ENCODE data around the gene DTX3.
"Not testable (repeated sequence)": the region's sequence is repeated elsewhere in the genome, so short reads cannot be mapped to it uniquely, and the experiment has no call there.

Gene DTX3

DNA sequence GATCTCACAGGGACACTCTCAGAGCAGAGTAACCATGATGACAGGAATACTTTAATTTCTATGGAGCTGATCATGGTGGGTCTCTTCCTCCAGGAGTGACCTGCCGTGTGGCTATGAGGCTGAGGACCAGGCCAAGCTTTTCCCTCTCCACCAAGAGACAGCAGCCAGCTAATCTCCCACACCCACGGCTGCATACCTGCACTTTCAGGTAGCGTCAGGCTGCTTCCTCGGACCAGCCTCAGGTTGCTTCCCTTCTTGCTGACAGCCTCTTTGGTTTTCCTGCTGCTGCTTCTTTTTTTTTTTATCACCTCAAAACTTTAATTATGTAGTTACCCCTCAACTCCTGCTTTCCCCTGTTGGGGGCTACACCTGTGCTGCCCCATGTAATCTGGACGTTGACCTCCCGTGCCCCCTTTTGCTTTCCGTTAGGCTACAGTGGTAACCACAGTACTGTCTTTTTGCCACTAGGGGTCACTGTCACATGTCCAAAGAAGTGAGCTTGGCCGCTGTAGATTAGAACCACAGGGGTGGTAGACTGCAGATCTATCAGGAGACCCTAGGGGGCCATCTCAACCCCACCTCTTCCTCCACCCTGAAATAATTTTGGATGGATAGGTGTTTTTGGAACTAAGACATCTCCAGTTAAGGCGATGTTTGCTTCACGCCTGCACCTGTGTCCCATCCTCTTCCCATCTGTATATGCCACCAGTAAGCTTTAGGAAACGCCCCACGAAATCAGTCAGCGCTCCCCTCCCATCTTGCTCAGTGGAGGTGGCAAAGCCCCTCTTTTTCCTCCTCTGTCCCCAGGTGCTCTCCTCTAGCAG, 21.4 kb upstream of the DTX3 start:
- DNase-seq: no peak

DNA sequence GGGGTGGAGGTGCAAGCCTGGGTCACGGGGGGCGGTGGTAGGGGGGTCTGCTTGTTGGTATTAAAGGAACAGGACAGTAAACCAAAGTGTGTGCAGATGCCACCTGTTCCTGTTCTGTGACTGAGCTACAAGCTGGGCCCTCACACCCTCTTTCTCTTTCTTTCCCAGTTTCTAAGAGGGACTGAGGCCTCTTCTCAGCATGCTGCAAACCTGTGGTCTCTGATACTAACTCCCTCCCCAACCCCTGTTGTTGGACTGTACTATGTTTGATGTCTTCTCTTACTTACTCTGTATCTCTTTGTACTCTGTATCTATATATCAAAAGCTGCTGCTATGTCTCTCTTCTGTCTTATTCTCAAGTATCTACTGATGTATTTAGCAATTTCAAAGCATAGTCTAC, 20.6 kb upstream of the DTX3 start:
- DNase-seq: no peak

DNA sequence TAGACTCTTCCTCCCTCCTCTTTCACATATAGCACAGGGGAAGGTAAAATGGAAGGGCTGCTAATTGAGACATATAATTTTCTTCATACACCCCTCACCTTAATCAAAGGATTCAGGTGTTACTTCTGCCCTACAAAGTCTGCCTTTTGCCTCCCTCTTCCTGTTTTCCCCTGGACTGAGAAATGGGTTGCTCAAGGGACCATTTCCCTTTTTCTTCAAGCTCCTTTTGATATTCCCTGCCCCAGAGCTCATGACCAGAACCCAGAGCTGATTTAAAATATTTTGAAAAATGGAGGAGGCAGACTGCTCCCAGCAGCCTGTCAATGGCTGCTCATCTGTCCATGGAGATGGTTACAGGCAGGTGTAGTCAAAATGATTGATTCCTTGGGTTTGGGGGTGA, 19.9 kb upstream of the DTX3 start:
- DNase-seq: no peak

DNA sequence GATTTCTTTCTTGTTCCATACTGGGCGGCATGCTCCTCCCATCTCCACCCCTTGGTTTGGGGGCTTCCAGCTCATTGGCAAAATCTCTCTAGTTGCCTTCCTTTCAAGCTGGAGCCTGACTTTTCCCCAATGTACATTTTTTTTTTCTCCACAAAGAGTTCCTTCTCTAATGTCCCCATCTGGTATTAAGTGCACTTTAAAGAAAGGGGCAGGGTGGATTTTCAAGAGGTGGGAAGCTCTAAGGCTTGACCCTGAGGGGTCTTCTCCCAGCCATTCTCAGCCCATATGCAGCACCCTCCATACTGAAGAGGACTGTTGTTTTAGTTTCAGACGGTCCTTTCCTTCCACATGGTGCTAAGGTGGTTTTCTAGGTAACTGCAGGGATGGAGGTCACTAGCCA, 19.5 kb upstream of the DTX3 start:
- no peak for DNase-seq

DNA sequence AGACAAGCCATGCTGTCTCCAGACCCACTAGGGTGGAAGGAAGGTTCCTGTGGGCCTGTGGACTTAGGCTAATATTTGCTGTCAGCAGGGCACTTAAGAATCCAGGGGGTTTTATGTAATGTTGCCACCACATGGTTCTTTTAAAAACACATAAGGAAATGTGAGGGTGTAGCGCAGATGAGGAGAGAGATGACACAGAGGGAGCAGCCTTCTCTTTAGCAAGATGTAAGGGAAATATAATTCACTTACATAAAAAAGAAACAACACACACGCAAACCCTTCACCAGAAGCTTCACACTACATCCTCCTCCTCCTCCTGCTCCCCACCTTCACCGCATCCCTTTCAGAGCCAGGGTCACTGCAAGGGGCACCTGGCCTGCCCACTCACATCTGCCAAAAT, 18.5 kb upstream of the DTX3 start:
- no peak for DNase-seq

DNA sequence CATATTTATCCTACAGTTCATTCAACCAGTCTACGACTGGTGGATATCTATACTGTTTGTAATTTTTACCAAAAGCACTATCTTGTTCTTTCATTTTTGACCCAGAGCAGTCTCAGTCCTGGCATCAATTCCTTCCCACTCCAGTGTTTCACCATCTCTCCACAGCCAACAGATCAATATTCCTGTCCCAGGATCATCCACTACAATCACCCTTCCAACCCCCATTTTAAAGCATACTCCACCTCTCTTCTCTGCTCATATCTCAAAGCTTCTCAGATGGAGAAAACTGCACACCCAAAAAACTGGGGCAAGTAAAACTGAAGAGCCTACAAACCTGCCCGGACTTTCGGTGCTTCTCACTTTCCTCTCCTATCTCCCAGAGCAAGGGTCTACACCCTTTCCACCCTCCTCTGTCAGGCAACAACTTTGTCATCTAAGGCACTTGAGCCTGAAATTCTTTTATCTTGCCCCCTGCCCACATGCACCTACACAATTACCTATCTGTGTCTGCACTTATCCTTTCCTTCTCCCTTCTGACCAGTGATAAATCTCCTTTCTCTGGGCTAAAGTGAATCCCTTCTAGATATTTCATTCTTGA, 17.7 kb upstream of the DTX3 start:
- no peak for DNase-seq

DNA sequence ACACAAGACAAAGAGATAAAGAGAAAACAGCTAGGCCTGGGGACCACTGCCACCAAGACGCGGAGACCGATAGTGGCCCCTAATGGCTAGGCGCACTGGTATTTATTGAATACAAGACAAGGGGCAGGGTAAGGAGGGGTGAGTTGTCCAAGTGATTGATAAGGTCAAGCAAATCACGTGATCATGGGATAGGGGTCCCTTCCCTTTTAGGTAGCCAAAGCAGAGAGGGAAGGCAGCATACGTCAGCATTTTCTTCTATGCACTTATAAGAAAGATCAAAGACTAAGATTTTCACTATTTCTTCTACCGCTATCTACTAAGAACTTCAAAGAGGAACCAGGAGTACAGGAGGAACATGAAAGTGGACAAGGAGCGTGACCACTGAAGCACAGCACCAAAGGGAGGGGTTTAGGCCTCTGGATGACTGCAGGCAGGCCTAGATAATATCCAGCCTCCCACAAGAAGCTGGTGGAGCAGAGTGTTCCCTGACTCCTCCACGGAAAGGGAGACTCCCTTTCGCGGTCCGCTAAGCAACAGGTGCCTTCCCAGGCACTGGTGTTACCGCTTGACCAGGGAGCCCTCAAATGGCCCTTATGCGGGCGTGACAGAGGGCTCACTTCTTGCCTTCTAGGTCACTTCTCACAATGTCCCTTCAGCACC, 15.5 kb upstream of the DTX3 start:
- not testable (repeated sequence) for DNase-seq

DNA sequence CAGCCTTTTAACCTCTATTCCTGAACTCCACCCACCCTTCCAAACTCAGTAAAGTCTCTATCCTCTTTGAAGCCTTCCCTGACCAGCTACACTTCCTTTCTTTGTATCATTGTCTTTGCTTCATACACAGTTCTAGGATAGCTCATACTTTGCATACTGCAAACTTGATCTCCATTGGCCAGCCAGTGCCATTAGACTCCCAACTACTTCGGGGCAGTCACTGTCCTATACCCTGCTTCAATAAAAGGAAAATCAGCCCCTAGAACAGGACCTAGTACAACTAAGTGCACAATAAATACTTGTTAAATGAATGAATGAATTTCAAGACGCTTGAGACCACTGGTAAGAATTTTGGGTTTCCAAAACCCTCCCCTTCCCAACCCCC, 14.2 kb upstream of the DTX3 start:
- DNase-seq: no peak

DNA sequence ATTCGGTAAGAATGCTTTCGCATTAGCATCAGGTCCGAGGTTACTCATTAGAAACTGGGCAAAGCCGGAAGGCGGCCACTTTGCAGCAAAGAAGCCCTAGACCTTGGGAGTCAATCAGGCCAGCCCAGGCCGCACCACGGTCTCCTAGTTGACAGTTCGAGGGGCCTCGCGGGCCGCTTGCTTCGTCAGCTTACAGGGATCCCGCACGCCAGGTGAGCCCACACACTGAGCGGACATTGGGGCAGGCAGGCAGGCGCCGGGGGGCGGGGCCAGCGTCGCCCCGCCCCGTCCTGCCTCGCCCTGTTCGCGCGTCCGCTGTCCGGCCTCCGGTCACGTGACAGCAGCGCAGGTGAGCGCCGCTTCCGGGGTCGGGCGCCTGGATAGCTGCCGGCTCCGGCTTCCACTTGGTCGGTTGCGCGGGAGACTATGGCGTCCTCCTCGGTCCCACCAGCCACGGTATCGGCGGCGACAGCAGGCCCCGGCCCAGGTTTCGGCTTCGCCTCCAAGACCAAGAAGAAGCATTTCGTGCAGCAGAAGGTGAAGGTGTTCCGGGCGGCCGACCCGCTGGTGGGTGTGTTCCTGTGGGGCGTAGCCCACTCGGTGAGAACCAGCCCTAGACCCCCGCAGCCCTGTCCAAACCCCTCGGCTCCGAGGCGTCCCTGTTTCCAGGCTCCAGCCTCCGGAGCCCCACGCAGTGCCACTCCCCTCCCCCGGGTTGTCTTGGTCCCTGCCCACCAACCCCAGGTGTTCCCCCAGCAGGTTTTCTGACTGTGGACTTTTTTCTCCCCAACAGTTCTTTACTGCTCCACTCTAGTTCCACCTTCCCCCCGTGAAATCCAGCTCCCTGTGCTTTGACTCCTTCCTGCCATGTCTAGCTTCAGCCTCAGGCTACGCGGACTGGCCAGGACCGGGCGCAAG, 13.5 kb upstream of the DTX3 start, which contains the start of gene PIP4K2C:
Gene PIP4K2C, plus strand, starts transcription at position 329 of the 918 bp plus-strand sequence. Its CDS starts 98 bp downstream, at position 427.
- DNase-seq: peak; percentile 69

DNA sequence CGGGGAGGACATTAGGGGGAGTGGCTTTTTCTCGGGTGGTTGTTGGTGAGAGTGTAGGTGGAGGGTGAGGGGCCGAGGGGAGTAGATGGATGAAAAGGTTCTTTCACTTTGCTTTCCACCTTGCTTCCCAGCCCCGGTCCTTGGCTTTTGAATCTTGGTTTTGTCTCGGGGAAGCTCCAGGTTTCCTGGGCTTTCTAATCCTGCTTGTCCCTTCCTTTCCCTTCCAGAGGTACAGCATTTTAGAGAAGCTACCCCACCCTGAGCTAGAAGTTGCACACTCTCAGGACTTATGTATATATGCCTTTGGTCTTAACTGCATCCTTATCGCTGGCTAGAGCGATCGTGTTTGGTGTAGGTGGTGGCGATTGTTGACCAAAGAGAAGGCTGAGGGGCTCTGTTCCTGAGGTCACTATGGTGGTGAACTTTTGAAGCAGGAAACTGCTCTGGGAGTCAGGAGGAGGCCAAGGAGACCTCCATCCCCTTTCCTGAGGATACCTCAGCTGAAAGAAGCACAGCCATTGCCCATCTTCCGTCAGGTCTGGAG, 12.8 kb upstream of the DTX3 start:
- no peak for DNase-seq

DNA sequence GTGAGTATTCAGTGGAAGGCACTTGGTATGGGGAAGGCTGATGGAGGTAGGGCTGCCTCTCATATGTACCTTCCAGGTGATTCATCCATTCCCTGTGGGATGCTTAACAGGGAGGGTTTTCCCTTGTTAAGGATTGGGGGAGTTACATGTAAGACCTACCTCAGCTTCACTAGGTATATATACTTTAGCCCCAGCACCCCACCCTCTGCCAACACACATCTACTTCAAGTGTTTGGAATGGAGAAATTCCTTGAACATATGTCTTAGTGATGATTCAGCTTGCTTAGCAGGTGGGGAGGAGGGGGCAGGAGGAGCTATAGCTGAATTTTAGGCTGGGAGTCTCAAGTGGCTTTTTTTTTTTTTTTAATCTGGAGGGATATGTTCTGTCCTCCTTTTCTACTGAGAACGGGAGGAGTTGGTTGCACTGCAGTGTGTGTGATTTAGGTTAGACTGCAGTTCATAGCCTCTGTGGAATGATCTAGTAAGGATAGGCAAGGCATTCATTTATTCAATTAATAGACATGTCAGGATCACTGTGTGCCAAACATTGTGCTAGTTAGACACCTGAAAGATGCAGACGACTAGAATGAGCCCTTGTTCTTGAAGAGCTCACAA, 12.0 kb upstream of the DTX3 start:
- no peak for DNase-seq

DNA sequence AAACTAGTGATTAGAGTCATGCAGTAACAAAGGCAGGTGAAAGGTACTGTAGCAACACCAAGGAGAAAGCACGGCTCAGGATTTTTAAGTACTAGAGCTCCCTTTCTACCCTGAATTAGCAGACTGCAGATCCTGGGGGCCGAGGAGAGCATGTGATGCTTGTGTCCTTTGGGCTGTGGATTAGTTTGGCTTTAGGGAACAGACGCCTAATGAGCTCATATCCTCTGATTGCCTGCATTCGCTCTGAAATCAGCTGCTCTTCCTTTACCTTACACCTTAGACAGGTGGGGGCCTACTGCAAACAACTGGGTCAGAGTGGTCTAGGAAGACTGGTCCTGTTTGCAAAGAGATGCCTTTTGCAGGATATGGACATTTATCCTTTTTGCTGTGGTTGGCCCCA, 11.4 kb upstream of the DTX3 start:
- DNase-seq: no peak

DNA sequence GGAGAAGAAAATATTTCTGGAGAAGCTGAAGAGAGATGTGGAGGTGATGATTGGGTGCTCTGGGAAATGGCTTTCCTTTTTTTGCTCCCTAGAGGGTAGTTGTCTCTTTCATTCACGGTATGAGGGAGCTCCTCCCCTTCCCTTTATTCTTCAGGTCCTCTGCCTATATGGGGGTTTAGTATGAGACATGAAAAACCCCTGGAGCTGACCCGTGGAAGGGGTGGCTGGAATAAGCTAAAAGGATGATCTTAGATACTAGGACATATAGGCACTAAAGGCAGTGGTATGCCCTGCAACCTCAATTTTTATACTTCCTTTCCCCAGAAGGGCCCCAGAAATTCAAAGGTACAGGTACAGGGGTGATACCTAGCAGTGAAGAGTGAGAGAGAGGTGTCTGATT, 4.2 kb upstream of the DTX3 start:
- DNase-seq: no peak

DNA sequence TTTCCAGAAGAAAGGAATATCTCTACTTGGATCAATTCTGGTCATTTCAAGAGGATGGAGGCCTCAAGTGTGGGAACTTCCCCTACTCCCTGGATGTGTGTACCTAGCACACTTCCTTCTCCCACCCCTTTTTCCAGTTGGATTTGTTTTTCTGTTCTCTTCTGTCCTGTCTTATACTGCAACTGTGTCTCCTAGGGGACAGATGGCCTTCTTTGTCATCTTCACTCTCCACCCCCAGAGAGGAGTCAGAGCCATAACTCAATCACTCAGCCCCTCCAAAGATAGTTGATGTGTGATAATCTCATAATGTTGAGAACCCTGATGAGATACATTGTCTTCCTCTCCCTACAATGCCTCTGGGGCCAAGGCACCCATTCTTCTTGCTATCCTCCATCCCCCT, 2.1 kb upstream of the DTX3 start:
- no peak for DNase-seq

DNA sequence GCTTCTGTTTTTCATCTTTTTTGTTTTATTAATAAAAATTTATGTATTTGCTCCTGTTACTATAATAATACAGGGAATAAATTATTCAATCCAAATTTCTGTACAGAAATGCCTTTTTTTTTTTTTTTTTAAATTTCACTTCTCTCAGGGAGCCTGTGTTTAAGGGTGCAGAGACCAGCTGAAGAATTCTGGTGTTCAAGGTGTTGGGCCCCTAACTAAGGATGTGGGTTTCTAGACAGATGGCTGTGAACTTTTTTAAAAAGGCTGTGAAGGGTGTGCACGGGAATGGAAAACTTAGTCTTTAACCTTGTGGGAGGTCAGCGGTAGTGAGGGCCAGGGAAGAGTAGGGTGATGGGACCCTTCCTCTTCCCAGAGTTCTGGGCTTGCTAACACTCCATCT, 1.3 kb upstream of the DTX3 start:
- no peak for DNase-seq

DNA sequence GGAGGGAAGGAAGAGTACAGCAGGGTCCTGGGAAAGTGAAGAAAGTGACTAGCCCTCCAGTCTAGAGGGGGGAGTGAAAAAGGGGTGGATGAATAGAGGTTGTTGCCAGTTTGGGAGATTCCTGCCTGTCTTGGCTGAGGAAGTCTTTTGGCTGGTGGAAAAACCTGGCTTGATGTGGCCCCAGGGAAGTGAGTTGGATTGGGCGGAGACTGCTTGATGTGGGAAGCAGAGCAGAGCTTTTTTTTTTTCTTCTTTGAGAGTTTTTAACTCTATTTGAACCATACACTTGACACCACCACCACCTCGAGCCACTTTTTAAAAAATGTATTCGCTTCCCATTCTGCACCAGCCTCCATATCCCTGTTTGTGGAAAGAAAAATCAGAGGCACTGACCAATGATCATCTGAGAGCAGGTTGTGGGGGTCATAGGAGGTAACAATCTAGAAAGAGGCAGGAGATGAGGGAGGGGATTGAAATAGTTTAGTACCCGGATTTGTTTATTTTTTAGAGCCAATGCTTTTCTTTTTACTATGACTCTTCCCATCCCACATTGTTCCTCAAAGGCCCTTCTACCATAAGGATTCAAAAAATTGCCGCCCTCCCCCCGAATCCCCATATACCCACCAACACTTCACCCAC, 690 bp upstream of the DTX3 start:
- no peak for DNase-seq

DNA sequence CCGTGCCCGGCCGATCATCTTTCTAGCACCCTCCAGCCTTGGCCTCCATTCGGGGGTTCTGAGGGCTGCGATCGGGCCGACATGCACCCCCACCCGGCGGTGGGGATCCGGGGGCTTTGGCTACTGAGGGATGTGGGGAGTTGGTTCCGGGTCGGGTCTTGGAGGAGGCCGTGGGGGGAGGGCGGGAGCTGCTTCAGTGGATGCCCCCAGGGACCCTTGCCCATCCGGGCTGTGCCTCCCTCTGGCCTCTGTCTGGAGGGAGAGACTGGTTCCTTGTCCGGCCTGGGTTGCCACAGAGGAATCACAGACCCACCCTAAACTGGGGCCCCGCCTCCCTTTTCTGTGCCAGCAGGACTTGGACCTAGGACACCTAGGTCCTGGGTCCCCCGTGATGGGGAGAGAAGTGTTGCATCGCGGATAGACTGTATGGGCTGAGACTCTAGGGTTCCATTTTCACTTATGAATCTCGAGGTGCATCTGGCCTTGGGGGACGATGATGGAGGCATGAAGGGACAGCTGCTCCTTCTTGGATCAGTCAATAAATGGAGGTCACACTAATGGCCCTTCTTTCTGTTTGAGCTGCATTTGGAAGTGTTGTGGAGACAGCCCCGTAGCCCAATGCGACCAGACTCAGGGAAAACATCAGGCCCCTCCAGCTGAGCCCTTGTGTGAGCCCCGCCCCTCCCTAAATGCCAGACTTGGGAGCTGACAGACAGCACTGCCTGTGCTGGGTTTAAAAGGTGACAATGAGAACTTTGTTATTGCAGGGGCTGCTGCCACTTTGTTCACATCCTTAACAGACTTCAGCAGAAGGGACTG, 577 bp downstream of the DTX3 start:
- DNase-seq: no peak

DNA sequence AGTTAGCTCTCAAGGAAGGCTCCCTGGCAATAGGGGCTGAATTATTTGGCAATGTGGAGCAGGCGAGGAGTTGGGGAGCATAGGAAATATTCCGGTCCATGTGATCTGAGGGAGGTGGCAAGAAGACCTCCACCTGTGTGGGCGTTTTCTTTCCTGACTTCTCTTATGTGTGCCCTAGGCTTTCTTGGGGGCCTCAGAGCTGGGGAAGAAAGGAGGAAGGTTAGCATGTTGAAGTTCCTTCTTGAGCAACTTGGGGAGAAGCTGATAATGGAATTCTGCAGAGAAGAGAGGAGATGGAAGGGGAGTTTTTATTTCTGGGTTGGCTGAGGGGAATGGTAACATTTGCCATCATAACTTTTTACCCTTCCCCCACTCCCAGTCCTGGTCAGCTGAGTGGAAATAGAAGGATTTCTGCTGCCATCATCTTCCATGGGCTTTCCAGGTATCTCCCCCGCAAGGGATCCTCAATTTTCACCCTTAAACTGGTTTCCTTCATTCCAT, 1.2 kb downstream of the DTX3 start:
- DNase-seq: no peak

DNA sequence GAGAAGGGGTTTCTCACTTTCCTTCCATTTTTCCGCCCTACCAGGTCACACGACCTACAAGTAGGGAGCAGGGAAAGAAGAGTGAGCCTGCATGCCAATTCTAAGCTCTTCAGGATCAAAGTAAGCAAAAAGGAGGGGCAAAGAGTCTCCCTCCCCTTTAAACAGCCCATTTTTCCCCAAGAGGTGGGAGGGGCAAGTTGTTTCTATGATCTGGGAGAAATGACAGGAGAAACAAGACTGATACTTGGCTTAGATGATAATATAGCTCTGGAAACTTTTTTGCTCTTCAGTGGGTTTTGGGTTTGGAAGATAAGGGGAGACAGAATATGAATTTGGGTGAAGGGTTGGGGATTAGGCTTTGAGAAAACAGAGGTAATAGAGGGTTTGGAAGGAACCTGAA, 1.8 kb downstream of the DTX3 start:
- no peak for DNase-seq

DNA sequence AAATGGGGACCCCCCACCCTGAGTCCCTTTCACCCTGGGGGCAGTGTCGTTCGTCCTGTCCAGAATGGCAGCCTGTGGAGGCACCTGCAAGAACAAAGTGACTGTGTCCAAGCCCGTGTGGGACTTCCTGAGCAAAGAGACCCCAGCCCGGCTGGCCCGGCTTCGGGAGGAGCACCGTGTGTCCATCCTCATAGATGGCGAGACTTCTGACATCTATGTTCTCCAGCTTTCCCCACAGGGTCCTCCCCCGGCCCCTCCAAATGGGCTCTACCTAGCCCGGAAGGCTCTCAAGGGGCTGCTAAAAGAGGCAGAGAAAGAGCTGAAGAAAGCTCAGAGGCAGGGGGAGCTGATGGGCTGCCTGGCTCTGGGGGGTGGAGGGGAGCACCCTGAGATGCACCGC, 2.2 kb downstream of the DTX3 start:
- DNase-seq: no peak
